NCI-H2081 treated with DMSO at 0.1 percent for 48 hours (cell line): Measurements from ENCODE around the gene PRELID1.

Experiments used
- DNase-seq: peaks from one replicate; lab custom pipeline; 2025; lab: John Stamatoyannopoulos, UW

The PRELID1 gene

GRCh38 chr5:177314376-177315342 lies 11.1 kb downstream of the PRELID1 start:
- DNase-seq: no peak

GRCh38 chr5:177315411-177315810 lies 11.8 kb downstream of the PRELID1 start:
- no peak for DNase-seq

DNA sequence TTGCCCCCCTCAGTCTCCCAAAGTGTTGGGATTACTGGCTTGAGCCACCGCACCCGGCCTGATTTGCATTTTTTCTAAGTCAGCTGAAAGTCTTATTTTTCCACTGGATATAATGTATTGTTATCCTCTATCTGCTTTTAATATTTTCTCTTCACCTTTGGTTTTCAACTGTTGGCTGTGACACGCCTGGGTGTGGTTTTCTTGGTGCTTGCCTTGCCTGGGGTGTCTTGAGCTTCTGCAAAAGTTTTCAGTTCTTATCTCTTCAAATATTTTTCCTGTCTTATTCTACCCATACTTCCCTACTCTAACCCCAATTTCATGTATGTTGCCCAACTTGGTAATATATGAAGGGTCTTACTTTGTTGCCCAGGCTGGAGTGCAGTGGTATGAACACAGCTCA lies 12.4 kb downstream of the PRELID1 start:
- DNase-seq: no peak

DNA sequence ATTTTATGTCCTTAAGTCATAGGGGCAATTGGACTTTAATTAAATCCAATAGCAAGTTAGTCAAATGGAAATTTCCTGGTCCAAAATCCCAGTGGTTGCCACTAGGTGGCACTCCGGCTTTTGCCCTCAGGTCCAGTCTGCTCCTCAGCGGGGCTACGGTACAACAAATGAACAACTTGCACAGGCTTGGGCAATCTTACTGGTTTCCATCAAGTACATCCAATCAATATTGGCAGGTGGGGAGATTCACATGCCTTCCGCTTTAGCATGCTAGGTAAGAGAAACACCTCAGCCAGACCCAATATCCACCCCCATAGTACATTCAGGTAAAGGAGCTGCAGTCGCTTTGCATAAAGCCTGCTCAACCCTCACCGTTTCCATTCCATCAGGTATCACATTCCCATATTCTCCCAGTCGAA lies 14.4 kb downstream of the PRELID1 start:
- DNase-seq: peak; percentile 17

- DNase-seq: no peak
Observed at GRCh38 chr5:177319913-177320588, 16.5 kb downstream of the PRELID1 start.

GRCh38 chr5:177320879-177321278 lies 17.3 kb downstream of the PRELID1 start:
- no peak for DNase-seq

- DNase-seq: no peak
Observed at GRCh38 chr5:177325868-177326381, 22.3 kb downstream of the PRELID1 start.

DNA sequence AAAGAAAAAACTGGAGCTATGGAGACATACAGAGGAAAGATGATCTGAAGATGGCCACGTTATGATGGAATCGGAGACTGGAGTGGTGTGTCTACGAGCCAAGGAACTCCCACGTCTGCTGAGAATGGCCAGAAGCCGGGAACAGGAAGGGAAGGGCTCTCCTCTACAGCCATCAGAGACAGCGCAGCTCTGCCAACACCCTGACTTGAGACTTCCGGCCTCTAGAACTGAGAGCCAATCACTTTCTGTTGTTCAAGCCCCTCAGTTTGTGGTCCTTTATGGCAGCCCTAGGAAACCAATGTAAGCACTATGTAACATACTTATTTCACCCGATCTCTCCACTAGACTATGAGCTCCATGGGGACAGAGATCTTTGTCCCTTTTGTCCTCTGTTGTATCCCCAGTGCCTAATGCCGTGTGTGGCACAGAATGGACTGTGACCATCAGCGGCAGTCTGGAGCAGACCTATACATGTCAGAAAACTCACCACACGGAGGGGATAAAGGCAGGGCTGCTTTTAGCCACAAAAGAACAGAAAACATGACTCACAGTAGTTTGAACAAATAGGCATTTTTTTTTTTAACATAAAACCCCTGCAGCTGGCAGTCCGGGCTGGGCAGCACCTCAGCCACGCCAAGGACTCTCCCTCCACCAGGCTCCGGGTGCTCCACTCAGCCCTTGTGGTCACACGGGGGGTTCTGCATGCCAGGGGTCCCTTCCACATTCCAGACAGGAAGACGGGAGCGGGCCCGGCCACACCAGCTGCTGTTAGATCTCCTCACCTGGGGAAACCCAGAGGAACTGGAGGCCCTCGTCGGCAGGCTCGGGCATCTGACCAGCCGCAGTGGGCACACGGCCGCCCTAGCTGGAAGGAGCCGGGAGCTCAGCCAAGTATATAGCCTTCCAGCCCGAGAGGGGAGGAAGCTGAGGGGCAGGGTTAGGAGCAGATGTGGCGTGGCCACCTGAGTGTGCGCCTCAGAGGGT lies 24.2 kb downstream of the PRELID1 start:
- DNase-seq: no peak

GRCh38 chr5:177328545-177329231 lies 25.1 kb downstream of the PRELID1 start:
- DNase-seq: no peak

- DNase-seq: no peak
Observed at GRCh38 chr5:177329883-177330282, 26.3 kb downstream of the PRELID1 start.

DNA sequence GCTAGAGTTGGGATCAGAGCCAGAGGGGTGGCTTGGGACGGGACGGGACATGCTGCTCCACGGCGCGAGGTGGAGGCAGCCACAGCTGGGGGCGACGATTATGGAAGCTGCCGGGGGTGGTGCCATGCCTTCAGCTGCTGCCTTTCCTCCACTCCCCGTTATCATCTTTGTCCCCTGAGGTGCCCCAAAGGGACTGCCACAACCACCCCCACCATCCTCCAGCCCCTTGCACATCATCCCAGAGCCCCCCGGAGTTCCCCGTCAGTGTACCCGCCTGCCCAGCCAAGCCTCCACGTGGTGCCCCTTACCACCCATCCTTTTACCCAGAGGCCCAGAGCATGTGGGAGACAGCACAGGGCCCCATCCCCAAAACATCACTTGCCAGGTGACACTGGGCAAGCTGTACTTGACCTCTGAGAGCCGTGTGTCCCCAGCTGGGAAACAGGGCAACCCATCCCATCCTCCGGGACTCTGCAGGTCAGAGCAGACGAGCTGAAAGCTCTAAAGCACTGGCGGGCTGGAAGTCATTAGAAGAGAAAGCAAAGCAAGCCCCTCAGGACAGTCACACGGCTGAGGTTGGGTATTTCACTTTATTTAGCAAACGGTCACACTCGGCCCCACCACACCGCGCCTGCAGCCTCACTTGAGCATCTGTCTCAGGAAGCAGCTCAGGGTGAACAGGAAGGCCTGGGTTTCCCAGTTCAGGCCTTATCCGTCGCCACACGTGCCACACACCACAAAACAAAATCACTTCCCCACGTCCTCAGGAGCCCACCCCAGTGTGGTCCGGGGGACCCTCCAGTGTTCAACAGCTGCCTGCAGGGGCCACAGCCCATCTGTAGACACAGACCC lies 27.6 kb downstream of the PRELID1 start:
- DNase-seq: no peak

DNA sequence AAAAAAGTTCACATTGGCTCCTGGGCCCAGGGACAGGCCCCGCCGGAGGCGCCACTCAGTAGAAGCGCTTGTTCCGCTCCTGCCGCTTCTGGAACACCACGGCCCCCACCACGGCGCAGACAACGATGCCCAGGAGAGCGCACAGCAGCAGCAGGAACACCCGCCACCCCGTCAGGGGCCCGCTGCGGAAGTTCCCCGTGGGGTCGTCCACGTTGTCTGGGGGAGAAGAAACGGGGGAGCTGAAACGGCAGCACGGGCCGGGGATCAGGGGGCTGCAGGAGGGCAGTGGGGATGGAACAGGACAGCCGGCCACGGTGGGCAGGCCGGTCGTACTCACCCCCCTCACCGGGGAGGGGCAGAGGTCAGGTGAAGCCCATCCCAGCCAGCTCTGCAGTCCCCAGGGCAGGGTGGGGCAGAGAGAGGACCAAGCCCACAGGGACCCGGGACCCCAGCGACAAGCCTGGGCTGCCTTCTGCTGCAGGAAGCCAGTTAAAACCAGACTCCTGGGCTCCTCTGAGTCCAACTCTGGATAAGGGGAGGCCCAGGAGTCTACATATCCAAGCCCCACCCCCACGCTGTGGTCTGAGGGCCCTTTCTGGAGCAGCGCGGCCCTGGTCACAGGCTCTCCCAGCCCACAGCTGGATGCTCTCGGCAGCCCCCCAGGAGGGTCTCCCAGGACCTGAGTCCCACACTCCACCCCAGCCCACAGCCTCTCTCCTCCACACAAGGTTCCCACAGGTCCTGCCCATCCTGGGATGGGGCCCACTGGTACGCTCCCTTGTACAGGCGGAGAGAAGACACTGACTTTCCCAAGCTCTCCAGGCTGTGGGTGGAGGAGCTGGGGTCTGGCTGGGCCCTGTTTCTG lies 28.7 kb downstream of the PRELID1 start:
- DNase-seq: no peak

DNA sequence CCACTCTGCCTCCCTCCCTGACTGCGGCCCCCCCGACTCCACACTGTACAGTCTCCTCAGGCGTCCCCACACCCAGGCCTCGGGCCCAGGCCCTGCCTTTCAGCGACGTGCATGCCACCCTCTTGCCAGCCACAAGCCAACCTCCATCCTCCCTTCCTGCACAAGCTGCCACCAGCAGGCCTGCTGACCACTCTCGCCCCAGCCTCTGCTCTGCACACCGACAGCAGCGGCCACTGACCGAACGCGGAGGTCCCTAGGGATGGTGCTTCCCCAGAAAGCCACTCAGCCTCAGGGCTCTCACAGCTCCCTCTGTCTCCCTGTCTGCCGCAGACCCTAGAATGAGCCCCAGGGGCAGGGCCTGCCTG lies 29.3 kb downstream of the PRELID1 start:
- DNase-seq: no peak

DNA sequence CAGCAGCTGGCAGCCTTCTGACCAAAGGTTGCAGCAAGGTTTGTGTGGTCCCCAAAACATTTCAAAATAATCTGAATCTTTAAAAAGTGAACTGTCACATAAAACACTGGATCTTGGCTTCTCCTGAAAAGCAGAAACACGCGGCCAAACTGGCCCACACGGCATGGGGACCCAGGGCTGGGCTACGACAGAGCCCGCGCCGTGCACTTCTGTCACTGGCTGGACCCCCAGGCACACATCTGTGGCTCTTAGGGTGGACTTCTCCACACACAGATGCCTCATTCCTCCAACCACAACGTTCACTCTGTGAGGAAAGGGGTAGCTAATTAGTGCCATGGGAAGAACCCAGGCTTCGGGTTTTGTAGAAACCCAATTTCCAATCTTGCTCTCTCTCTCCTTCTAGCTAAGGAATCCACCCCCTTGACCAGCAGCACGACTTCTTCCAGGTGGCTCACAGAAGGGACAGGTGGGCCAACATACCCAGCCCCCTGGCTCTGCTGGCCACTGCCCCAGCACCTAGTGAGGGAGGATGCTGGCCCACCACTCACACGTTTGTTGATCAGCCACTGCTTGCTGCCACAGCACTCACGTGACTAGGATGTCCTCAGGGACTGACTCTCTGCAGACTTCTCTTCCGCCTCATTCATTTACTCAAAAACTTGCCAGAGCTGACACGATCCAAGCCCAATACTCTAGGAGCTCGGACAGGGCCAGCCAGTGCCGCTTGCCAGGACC lies 30.0 kb downstream of the PRELID1 start:
- DNase-seq: no peak

DNA sequence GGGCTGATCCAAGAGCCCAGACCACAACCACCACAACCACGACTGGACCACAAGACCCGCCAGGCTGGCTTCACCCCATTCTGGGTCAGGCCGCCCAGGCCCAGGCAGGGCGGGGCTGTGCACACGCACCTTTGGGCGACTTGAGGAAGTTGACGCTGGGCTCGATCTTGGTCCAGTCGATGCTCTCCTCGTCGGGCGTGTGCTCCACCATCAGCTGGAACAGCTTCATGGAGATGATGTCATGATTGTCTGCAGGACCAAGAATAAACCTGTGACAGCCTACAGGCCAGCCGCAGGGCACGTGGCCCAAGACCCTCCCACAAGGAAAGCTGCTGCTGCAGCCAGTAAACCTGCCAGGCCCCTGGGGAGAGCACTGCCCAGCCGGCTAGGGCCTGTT lies 30.6 kb downstream of the PRELID1 start:
- no peak for DNase-seq

- no peak for DNase-seq
Observed at GRCh38 chr5:177334781-177335700, 31.4 kb downstream of the PRELID1 start.

GRCh38 chr5:177335701-177336065 lies 32.1 kb downstream of the PRELID1 start:
- no peak for DNase-seq

GRCh38 chr5:177336112-177336511 lies 32.5 kb downstream of the PRELID1 start:
- no peak for DNase-seq
